SH-SY5Y (cell line): ENCODE results near the gene GRM8.

Experiments
- GATA2 ChIP-seq: IDR thresholded peaks from 2 replicates; pipeline ENCODE4 v1.6.1; 2011; ENCODE audit warnings: mild to moderate bottlenecking, low read depth, low read length
- GATA3 ChIP-seq: IDR thresholded peaks from 2 replicates; pipeline ENCODE4 v1.6.1; 2011; ENCODE audit warnings: low read depth, mild to moderate bottlenecking, low read length, moderate library complexity

DNA sequence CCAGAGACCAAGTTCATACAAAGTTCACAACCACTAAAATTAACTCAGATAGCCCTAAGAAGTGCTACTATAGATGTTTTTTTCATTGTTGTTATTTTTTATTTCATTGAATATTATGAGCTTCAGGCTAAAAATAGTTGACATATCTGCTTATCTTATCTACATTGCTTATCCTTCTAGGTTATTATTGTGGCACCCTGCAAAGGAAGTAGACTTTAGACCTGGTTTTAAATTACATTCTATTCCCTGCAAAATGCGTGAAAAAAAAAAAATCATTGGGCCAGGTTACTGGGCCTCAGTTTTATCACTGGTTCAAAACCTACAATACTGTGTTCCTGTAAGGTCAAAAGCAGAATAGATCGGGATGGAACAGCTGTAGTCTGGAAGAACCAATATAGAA lies 811.0 kb downstream of the GRM8 start:
- TF ChIP-seq GATA2 (no peak), GATA3 (no peak)
